Measurements from ENCODE around the gene CCDC3. TPM values are rescaled to one million over a fixed set of nuclear protein-coding genes. Genes with fewer than 3 reads are reported as not detected.

CCDC3 gene
- total and polyA plus RNA-seq, 2 of the 8 experiments (the other 6 are each of a cell fraction or from before 2014, with no cell fraction given): 3.4 to 3.7 TPM

DNA sequence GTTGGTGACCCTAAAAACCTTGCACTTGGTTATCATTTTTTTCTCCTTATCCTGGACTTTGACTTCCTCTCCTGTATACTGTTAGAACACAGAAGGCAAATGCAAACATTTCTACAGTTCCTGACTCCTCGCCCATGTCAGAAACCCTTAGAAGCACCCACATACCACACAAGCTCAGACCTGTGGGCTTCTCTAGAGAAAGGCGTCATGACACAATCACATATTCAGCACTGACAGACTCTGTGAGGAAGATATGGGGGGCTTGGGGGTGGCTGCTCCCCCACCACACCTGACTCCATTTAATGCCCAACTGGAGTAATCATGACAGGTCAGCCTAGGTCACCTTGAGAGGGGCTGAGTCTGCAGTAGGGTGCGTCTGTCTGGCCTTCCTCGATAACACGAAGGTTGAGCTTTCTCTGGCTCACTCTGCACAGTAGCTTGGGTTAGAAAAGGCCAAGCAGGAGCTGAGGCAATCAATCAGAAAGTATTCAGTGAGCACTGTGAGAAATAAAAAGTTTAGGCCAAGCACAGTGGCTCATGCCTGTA is 50.9 kb downstream of the CCDC3 start:
- no peak overlapping the region for H2BK120ac ChIP-seq (replicated peaks; ENCODE audit: low read depth, low read length)
- DNase-seq (ENCODE audit: low read depth in 1 of 2, low spot score in 2 of 2): peak in 1 of 2 experiments; percentile 23
- H2BK15ac ChIP-seq (ENCODE audit: low read length): no peak overlapping the region
- no peaks in the 10 kb centered on the region for H3K79me2 ChIP-seq (ENCODE audit: control insufficient read depth in 1 of 2, insufficient read depth in 2 of 2, low read length in 2 of 2)
- ChIA-PET CTCF (ENCODE audit: partially characterized antibody) (interaction anchor here (0.6 to 3.0 kb wide), 12 partner anchors 8 to 1216 kb away, joined by 3 to 14 read pairs (median 3); partner anchors contain the start of gene OPTN), POLR2A (ENCODE audit: partially characterized antibody) (interaction anchor here (0.6 kb wide), 1 partner anchor 103 kb away, joined by 3 read pairs; no protein-coding TSS in a partner anchor)
- FAIRE-seq: no peak
- H2AFZ ChIP-seq (ENCODE audit: low read length): no peak overlapping the region
- TF ChIP-seq RBBP5 (IDR thresholded peaks at IDR 0.05; ENCODE audit: borderline replicate concordance, low read depth, low read length): no peak
- no peak for TF ChIP-seq GTF2F1 (IDR thresholded peaks at IDR 0.05; ENCODE audit: borderline replicate concordance, low read depth, low read length)
- H3K56ac ChIP-seq (replicated peaks; ENCODE audit: insufficient read length, low read depth, low read length): no peak overlapping the region
- H3K23ac ChIP-seq (ENCODE audit: insufficient read length): no peak overlapping the region
- H3K9me3 ChIP-seq (ENCODE audit: insufficient read depth in 2 of 2, low read depth in 1 of 2, low read length in 1 of 2): peaks cover 11 to 14% of the 10 kb centered on the region in 2 experiments; a peak in 2 of 4 replicates
- H4K91ac ChIP-seq (replicated peaks; ENCODE audit: insufficient read length, low read length): no peak overlapping the region
- no peak overlapping the region for H3K18ac ChIP-seq (ENCODE audit: extremely low read depth, low read length)
- no peaks in the 10 kb centered on the region for H4K20me1 ChIP-seq (replicated peaks in 1 of 2; ENCODE audit: control insufficient read depth in 1 of 2, insufficient read depth in 2 of 2, low read length in 2 of 2)
- H4K5ac ChIP-seq (ENCODE audit: insufficient read length, low read depth, low read length): no peak overlapping the region
- H2BK12ac ChIP-seq (ENCODE audit: low read depth, low read length): no peak overlapping the region
- H4K8ac ChIP-seq (ENCODE audit: extremely low read depth, insufficient read depth, low read length): no peak overlapping the region
- no peak overlapping the region for H3K4ac ChIP-seq (replicated peaks; ENCODE audit: insufficient read length, low read depth, low read length)
- no peak overlapping the region for H3K4me3 ChIP-seq (ENCODE audit: extremely low read depth in 1 of 4, insufficient read depth in 2 of 4, low read depth in 3 of 4, low read length in 4 of 4)
- no peak overlapping the region for H3K14ac ChIP-seq (ENCODE audit: insufficient read length)
- 91% methylated on average over 5 of the region's 5 CpGs; no CpG with 5 or more reads in 1 of the 2 experiments for WGBS, 2 experiments (ENCODE audit: extremely low coverage in 1 of 2, insufficient coverage in 1 of 2, insufficient read length in 1 of 2, insufficient replicate concordance in 2 of 2, low coverage in 1 of 2, low lambda C conversion rate in 2 of 2, missing lambda C conversion rate in 1 of 2)
- H2AK5ac ChIP-seq (ENCODE audit: low read depth, low read length): no peak overlapping the region
- no peak overlapping the region for H3K4me2 ChIP-seq (ENCODE audit: insufficient read depth in 1 of 2, low read depth in 2 of 2, low read length in 2 of 2)
- no peak overlapping the region for H3K27ac ChIP-seq (ENCODE audit: low read depth, low read length)
- H3K4me1 ChIP-seq (replicated peaks in 1 of 4; ENCODE audit: control insufficient read depth in 3 of 4, insufficient read depth in 4 of 4, low read length in 3 of 4): no peaks in the 10 kb centered on the region
- H3K79me1 ChIP-seq (ENCODE audit: low read depth, low read length): no peaks in the 10 kb centered on the region
- H2BK20ac ChIP-seq (ENCODE audit: low read length): no peak overlapping the region
- no peaks in the 10 kb centered on the region for H3K27me3 ChIP-seq (replicated peaks in 1 of 4; ENCODE audit: control insufficient read depth in 3 of 4, extremely low read depth in 1 of 4, insufficient read depth in 3 of 4, low read length in 3 of 4)
- H3K23me2 ChIP-seq (ENCODE audit: low read depth, low read length): no peaks in the 10 kb centered on the region
- H2BK5ac ChIP-seq (ENCODE audit: low read depth, low read length): no peak overlapping the region
- no peaks in the 10 kb centered on the region for H3K36me3 ChIP-seq (ENCODE audit: control insufficient read depth in 2 of 4, insufficient read depth in 4 of 4, low read length in 3 of 4)
- no peak overlapping the region for H3K9ac ChIP-seq (replicated peaks in 1 of 4; ENCODE audit: extremely low read depth in 1 of 4, low read depth in 3 of 4, low read length in 3 of 4)

Data from H1 (cell line).